GM19193 (cell line): ENCODE data around the gene RPA3.

Experiments
- POLR2A ChIP-seq: IDR thresholded peaks from 4 replicates; pipeline ENCODE4 v1.6.1; 2011; ENCODE audit not compliant: insufficient read depth, insufficient read length; ENCODE audit errors: extremely low read depth

Gene RPA3

GRCh38 chr7:7654964-7655715, 63.3 kb downstream of the RPA3 start:
- TF ChIP-seq POLR2A: no peak

GRCh38 chr7:7653593-7654187, 64.7 kb downstream of the RPA3 start:
- TF ChIP-seq POLR2A: no peak

- TF ChIP-seq POLR2A: no peak
Measured at GRCh38 chr7:7652798-7653540, 65.4 kb downstream of the RPA3 start.

- TF ChIP-seq POLR2A: no peak
Measured at GRCh38 chr7:7651479-7651878, 66.9 kb downstream of the RPA3 start.

GRCh38 chr7:7650682-7651206, 67.7 kb downstream of the RPA3 start:
- TF ChIP-seq POLR2A: no peak

- TF ChIP-seq POLR2A: no peak
Measured at GRCh38 chr7:7647495-7648036, 70.8 kb downstream of the RPA3 start.

GRCh38 chr7:7642081-7642480, 76.3 kb downstream of the RPA3 start:
- no peak for TF ChIP-seq POLR2A

GRCh38 chr7:7641129-7641663, 77.2 kb downstream of the RPA3 start:
- TF ChIP-seq POLR2A: no peak

- TF ChIP-seq POLR2A: peak; percentile 80
Measured at GRCh38 chr7:7640221-7641128, 77.9 kb downstream of the RPA3 start, which contains the start of gene UMAD1. Gene UMAD1, plus strand, starts transcription at chr7:7640752. Its CDS starts 32,620 bp downstream, at chr7:7673372.

GRCh38 chr7:7639847-7640220, 78.6 kb downstream of the RPA3 start:
- TF ChIP-seq POLR2A: no peak

- no peak for TF ChIP-seq POLR2A
Measured at GRCh38 chr7:7639421-7639820, 79.0 kb downstream of the RPA3 start.

- no peak for TF ChIP-seq POLR2A
Measured at GRCh38 chr7:7630626-7631329, 87.6 kb downstream of the RPA3 start.

- no peak for TF ChIP-seq POLR2A
Measured at GRCh38 chr7:7628476-7628875, 89.9 kb downstream of the RPA3 start.
